HepG2 (cell line): ENCODE results near the gene C1QTNF1. TPM values are rescaled to one million over a fixed set of nuclear protein-coding genes. Genes with fewer than 3 reads are reported as not detected.

Experiments
- ARNTL ChIP-seq: sonication (generic); formaldehyde crosslinking; IDR thresholded peaks from 2 replicates; pipeline ENCODE4 v1.4.0; 2020; ENCODE audit warnings: mild to moderate bottlenecking, missing genetic modification reagents
- BRCA1 ChIP-seq: sonication (generic); formaldehyde crosslinking; IDR thresholded peaks from 2 replicates; pipeline ENCODE4 v1.4.0; 2020; ENCODE audit warnings: missing genetic modification reagents
- EP300 ChIP-seq, 3 experiments: sonication (generic) in 1 of 3; formaldehyde crosslinking in 1 of 3; IDR thresholded peaks; 2 replicates each; pipeline versions ENCODE4 v1.5.1 to v1.6.1; 2011 to 2020; ENCODE audit warnings: low read depth in 2 of 3, low read length in 2 of 3, borderline replicate concordance in 1 of 3, improper control_type of control experiment in 1 of 3, mild to moderate bottlenecking in 1 of 3, missing genetic modification reagents in 1 of 3, moderate library complexity in 1 of 3
- HHEX ChIP-seq: IDR thresholded peaks from 2 replicates; pipeline ENCODE4 v1.6.1; 2016; ENCODE audit warnings: control low read depth
- KDM2A ChIP-seq: sonication (generic); formaldehyde crosslinking; IDR thresholded peaks from 2 replicates; pipeline ENCODE4 v1.4.0; 2020; ENCODE audit warnings: low read depth, missing genetic modification reagents, borderline replicate concordance
- MIER3 ChIP-seq: IDR thresholded peaks from 2 replicates; pipeline ENCODE4 v1.6.1; 2016; ENCODE audit warnings: missing compliant biosample characterization, borderline replicate concordance
- PAF1 ChIP-seq: IDR thresholded peaks from 2 replicates; pipeline ENCODE4 v1.6.1; 2016; ENCODE audit warnings: missing genetic modification reagents, missing compliant biosample characterization
- SMAD9 ChIP-seq: sonication (generic); formaldehyde crosslinking; IDR thresholded peaks from 2 replicates; pipeline ENCODE4 v1.5.1; 2020; ENCODE audit warnings: mild to moderate bottlenecking, missing genetic modification reagents
- ZNF484 ChIP-seq: sonication (generic); formaldehyde crosslinking; IDR thresholded peaks from 2 replicates; pipeline ENCODE4 v1.5.1; 2020; ENCODE audit warnings: mild to moderate bottlenecking, low read depth, missing genetic modification reagents, borderline replicate concordance
- ZNF615 ChIP-seq: sonication (generic); formaldehyde crosslinking; IDR thresholded peaks from 2 replicates; pipeline ENCODE4 v1.5.0; 2020; ENCODE audit warnings: mild to moderate bottlenecking, missing genetic modification reagents, borderline replicate concordance
- ZNF678 ChIP-seq: sonication (generic); formaldehyde crosslinking; IDR thresholded peaks from 2 replicates; pipeline ENCODE4 v1.4.0; 2020; ENCODE audit warnings: mild to moderate bottlenecking, missing genetic modification reagents
- polyA plus RNA-seq, 8 experiments: library from polyadenylated mRNA; depleted of rRNA in 3 of 8; stranded (reverse) in 7 of 8; unstranded in 1 of 8; fragments of >200 nt; fragmentation: Illumina TruSeq in 4 of 8; extraction: Trizol in 4 of 8; gene quantifications; 2 replicates each; pipeline versions ENCODE4 v1.2.1 to v1.2.3, GENCODE V29; 2011 to 2016; ENCODE audit warnings: low read depth in 4 of 8, missing spikeins in 1 of 8, mixed read lengths in 1 of 8; ENCODE audit not compliant: insufficient read depth in 1 of 8
- total RNA-seq, 5 experiments: library from RNA; depleted of rRNA; stranded (reverse); fragments of >200 nt; fragmentation: Illumina TruSeq; extraction: Trizol; gene quantifications; 2 replicates each; pipeline ENCODE4 v1.2.3, GENCODE V29; 2016; ENCODE audit warnings: low read depth in 1 of 5
- TF ChIP-seq, protein P1 (sequence below): sonication (generic); formaldehyde crosslinking; IDR thresholded peaks from 2 replicates; pipeline ENCODE4 v1.5.0; 2020; ENCODE audit warnings: missing genetic modification reagents, mild to moderate bottlenecking, borderline replicate concordance
- TF ChIP-seq, protein P2 (sequence below): sonication (generic); formaldehyde crosslinking; IDR thresholded peaks from 2 replicates; pipeline ENCODE4 v1.4.0; 2020; ENCODE audit warnings: mild to moderate bottlenecking, missing genetic modification reagents, borderline replicate concordance
- TF ChIP-seq, protein P3 (sequence below): IDR thresholded peaks from 2 replicates; pipeline ENCODE4 v1.6.1; 2016; ENCODE audit warnings: missing compliant biosample characterization, missing genetic modification reagents, borderline replicate concordance
- TF ChIP-seq, protein P4 (sequence below): sonication (generic); formaldehyde crosslinking; IDR thresholded peaks from 2 replicates; pipeline ENCODE4 v1.5.1; 2020; ENCODE audit warnings: missing genetic modification reagents, mild to moderate bottlenecking, borderline replicate concordance
- TF ChIP-seq, protein P5 (sequence below): sonication (generic); formaldehyde crosslinking; IDR thresholded peaks from 2 replicates; pipeline ENCODE4 v1.5.0; 2020; ENCODE audit warnings: missing genetic modification reagents

The C1QTNF1 gene
- total and polyA plus RNA-seq, 2 of the 13 experiments (the other 11 are each of a cell fraction or from before 2014, with no cell fraction given) = 0.18 to 0.86 TPM

DNA sequence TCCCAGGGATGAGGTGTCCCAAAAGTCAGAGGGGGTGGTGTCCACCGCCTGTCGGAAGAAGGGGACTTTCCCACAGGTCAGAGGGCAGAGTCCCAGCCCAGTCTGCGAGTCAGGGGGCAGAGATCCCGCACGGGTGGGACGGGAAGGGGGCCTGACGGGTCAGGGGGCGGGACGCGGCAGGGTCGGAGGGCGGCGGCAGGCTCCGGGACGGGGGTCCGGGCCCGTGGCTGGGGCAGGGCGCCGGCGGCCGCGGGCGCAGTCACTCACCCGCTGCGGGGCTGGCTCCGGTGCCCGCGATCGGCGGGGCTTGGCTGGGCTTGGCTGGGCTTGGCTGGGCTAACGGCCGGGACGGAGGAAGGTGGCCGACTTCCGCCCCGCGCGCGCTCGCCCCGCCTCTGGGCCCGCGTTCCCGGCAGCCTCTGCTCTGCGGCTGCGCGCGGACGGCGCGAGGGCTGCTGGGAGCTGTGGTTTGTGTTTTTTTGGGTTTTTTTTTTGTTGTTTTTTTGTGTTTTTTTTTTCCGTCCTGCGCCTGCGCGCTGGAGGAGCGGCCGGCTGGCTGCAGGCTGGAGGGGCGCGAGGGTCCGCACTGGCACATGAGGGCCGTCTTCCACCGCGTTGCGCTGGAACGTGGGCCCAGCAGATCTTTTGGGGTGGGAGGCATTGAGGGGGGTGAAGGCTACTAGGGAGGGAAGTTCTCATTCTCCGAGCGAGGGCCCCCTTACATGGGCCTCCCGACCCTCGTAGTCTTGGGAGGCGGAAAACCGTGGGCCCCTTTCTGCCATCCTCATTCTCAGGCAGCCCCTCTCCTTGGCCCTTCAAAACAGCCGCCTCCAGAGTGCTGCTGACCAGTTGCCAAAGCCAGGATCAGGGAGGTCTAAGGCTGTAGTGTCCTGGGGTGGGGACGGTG, 14.3 kb upstream of the C1QTNF1 start, which contains the start of gene CANT1 (continued):
- TF ChIP-seq HHEX (CRISPR knock-in tag) (no peak), EP300 (IDR thresholded peaks at IDR 0.05; ENCODE audit: low read depth in 2 of 2, low read length in 2 of 2) (no peak), EP300 (CRISPR knock-in tag; IDR thresholded peaks at IDR 0.05; ENCODE audit: borderline replicate concordance) (no peak), SMAD9 (CRISPR knock-in tag) (no peak), KDM2A (CRISPR knock-in tag) (peak; percentile 89), MIER3 (CRISPR knock-in tag) (no peak), ZNF484 (CRISPR knock-in tag) (no peak), PAF1 (CRISPR knock-in tag) (no peak), ARNTL (CRISPR knock-in tag) (peak; percentile 23; the same call in 1 of the 2 replicates), ZNF678 (CRISPR knock-in tag) (no peak; the same call in 1 of the 2 replicates), BRCA1 (CRISPR knock-in tag) (no peak), ZNF615 (no peak)
- TF ChIP-seq, protein P1, sequence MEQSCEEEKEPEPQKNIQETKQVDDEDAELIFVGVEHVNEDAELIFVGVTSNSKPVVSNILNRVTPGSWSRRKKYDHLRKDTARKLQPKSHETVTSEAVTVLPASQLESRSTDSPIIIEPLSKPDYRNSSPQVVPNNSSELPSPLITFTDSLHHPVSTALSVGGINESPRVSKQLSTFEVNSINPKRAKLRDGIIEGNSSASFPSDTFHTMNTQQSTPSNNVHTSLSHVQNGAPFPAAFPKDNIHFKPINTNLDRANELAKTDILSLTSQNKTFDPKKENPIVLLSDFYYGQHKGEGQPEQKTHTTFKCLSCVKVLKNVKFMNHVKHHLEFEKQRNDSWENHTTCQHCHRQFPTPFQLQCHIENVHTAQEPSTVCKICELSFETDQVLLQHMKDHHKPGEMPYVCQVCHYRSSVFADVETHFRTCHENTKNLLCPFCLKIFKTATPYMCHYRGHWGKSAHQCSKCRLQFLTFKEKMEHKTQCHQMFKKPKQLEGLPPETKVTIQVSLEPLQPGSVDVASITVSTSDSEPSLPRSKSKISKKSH (CRISPR knock-in tag) = 0 out of 2 replicates have a peak, but pooled peaks have one; percentile 69
- TF ChIP-seq, protein P2, sequence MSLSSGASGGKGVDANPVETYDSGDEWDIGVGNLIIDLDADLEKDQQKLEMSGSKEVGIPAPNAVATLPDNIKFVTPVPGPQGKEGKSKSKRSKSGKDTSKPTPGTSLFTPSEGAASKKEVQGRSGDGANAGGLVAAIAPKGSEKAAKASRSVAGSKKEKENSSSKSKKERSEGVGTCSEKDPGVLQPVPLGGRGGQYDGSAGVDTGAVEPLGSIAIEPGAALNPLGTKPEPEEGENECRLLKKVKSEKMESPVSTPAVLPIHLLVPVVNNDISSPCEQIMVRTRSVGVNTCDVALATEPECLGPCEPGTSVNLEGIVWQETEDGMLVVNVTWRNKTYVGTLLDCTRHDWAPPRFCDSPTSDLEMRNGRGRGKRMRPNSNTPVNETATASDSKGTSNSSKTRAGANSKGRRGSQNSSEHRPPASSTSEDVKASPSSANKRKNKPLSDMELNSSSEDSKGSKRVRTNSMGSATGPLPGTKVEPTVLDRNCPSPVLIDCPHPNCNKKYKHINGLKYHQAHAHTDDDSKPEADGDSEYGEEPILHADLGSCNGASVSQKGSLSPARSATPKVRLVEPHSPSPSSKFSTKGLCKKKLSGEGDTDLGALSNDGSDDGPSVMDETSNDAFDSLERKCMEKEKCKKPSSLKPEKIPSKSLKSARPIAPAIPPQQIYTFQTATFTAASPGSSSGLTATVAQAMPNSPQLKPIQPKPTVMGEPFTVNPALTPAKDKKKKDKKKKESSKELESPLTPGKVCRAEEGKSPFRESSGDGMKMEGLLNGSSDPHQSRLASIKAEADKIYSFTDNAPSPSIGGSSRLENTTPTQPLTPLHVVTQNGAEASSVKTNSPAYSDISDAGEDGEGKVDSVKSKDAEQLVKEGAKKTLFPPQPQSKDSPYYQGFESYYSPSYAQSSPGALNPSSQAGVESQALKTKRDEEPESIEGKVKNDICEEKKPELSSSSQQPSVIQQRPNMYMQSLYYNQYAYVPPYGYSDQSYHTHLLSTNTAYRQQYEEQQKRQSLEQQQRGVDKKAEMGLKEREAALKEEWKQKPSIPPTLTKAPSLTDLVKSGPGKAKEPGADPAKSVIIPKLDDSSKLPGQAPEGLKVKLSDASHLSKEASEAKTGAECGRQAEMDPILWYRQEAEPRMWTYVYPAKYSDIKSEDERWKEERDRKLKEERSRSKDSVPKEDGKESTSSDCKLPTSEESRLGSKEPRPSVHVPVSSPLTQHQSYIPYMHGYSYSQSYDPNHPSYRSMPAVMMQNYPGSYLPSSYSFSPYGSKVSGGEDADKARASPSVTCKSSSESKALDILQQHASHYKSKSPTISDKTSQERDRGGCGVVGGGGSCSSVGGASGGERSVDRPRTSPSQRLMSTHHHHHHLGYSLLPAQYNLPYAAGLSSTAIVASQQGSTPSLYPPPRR (CRISPR knock-in tag) = 0 out of 2 replicates have a peak, but pooled peaks have one; percentile 15
- TF ChIP-seq, protein P3, sequence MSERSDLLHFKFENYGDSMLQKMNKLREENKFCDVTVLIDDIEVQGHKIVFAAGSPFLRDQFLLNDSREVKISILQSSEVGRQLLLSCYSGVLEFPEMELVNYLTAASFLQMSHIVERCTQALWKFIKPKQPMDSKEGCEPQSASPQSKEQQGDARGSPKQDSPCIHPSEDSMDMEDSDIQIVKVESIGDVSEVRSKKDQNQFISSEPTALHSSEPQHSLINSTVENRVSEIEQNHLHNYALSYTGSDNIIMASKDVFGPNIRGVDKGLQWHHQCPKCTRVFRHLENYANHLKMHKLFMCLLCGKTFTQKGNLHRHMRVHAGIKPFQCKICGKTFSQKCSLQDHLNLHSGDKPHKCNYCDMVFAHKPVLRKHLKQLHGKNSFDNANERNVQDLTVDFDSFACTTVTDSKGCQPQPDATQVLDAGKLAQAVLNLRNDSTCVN (CRISPR knock-in tag) = no peak
- TF ChIP-seq, protein P4, sequence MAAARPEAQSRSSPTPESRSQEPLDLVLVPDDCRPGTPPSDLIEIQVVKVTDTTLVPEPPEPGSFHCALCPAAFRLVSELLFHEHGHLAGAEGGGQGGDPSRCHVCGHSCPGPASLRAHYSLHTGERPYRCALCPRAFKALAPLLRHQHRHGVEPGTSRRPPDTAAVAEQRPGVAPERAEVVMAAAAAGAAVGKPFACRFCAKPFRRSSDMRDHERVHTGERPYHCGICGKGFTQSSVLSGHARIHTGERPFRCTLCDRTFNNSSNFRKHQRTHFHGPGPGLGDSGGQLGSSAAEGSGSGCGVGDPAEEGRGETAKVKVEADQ (CRISPR knock-in tag) = peak; percentile 28
- TF ChIP-seq, protein P5, sequence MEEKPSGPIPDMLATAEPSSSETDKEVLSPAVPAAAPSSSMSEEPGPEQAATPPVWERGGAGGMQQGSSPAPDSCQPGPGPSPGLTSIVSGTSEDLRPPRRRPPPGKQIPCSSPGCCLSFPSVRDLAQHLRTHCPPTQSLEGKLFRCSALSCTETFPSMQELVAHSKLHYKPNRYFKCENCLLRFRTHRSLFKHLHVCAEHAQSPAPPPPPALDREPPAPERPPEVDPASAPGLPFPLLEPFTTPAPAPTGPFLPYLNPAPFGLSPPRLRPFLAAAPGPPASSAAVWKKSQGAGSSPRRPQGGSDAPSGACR (CRISPR knock-in tag) = no peak
